Prostate gland (tissue), 2 donors: ENCODE measurements around the gene RIPOR3. TPM values are rescaled to one million over a fixed set of nuclear protein-coding genes. Genes with fewer than 3 reads are reported as not detected.

Experiments used
- DNase-seq: peaks from one replicate; pipeline ENCODE4 v3.0.0-alpha.2; 2019; ENCODE audit warnings: low spot score
- H3K27ac ChIP-seq, 2 donors: fragments of 200-600 bp; sonication (generic); 2 replicates each; pipeline ENCODE4 v1.5.1; 2017 to 2019
- H3K27me3 ChIP-seq: fragments of 200-600 bp; sonication (generic); replicated peaks from 2 replicates; pipeline ENCODE4 v1.5.1; 2019; ENCODE audit not compliant: insufficient read depth
- H3K36me3 ChIP-seq, 2 donors: fragments of 200-600 bp; sonication (generic); 1 replicate in 1 of 2; 2 replicates in 1 of 2; pipeline versions ENCODE4 v1.5.1 to v1.8.1; 2017 to 2019
- H3K4me1 ChIP-seq: fragments of 200-600 bp; sonication (generic); replicated peaks from 2 replicates; pipeline ENCODE4 v1.5.1; 2019
- H3K4me3 ChIP-seq, 2 donors: fragments of 200-600 bp; sonication (generic); 2 replicates each; pipeline ENCODE4 v1.5.1; 2017 to 2019
- H3K9me3 ChIP-seq: fragments of 200-600 bp; sonication (generic); 2 replicates; pipeline ENCODE4 v1.5.1; 2017
- POLR2A ChIP-seq: fragments of 450-650 bp; IDR thresholded peaks from one replicate; pipeline ENCODE4 v1.6.1; 2016; ENCODE audit warnings: antibody characterized with exemption, mild to moderate bottlenecking
- POLR2AphosphoS5 ChIP-seq: sonication (generic); formaldehyde crosslinking; IDR thresholded peaks from one replicate; pipeline ENCODE4 v1.6.1; 2017; ENCODE audit warnings: antibody characterized with exemption
- WGBS: methylation state at CpG from one replicate; pipeline ENCODE4 v1.1.5; 2018; 5-methylcytosine and 5-hydroxymethylcytosine counted together
- intact Hi-C: fragments of 100-400 bp; cut with DNase I; formaldehyde crosslinking; loops from one replicate; pipeline ENCODE4 v1.14.2; 2022
- total RNA-seq, 2 donors: library from RNA; depleted of rRNA; stranded (reverse); fragments of >200 nt; gene quantifications; one replicate each; pipeline ENCODE4 v1.1.0, GENCODE V29; 2016
- TF ChIP-seq, protein P1 (sequence below), 4 experiments: fragments of 200-600 bp in 2 of 4; fragments of 450-650 bp in 2 of 4; sonication (generic) in 2 of 4; IDR thresholded peaks; 1 replicate in 3 of 4; 2 replicates in 1 of 4; pipeline ENCODE4 v1.5.1; 2016 to 2019; ENCODE audit warnings: antibody characterized with exemption in 4 of 4, mild to moderate bottlenecking in 2 of 4, moderate library complexity in 2 of 4

Gene RIPOR3
- total RNA-seq, 2 donors from 2014 or later = 0.55 to 11.3 TPM

DNA sequence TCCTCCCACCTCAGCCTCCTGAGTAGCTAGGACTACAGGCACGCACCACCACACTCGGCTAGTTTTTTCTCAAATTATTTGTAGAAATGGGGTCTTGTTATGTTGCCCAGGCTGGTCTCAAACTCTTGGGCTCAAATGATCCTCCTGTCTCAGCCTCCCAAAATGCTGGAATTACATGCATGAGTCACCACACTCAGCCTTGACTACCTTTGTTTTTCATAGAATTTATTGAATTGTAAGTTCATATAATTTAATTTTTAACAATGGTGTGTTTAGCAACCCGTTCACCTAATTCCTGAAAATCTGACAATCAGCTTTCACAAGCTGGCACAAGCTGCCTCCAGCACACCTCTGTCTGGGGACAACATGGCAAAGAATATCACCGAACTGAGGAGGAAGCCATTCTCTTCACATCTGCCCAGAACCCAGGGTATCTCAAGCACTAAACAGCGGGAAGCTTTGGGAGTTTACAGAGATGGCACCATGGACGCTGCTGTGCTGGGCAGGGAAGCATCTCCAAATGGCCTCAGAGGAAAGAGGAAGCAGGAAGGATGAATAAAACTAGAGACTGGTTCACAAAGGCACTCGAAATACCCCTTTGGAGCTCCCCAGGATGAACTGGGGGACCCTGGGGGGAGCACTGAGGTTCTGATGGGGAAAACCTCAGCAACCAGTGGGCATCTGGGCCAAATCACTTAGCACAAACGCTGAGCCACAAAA lies 2.9 kb downstream of the RIPOR3 start:
- Histone ChIP-seq H3K4me3 (no peak overlapping the region), H3K27ac (no peak overlapping the region), H3K27me3 (no peaks in the 10 kb centered on the region), H3K36me3 (no peaks in the 10 kb centered on the region), H3K4me1 (no peaks in the 10 kb centered on the region), H3K9me3 (no peaks in the 10 kb centered on the region)
- intact Hi-C loops = no loop called here
- TF ChIP-seq POLR2AphosphoS5 = no peak
- TF ChIP-seq POLR2A = no peak
- TF ChIP-seq, protein P1, sequence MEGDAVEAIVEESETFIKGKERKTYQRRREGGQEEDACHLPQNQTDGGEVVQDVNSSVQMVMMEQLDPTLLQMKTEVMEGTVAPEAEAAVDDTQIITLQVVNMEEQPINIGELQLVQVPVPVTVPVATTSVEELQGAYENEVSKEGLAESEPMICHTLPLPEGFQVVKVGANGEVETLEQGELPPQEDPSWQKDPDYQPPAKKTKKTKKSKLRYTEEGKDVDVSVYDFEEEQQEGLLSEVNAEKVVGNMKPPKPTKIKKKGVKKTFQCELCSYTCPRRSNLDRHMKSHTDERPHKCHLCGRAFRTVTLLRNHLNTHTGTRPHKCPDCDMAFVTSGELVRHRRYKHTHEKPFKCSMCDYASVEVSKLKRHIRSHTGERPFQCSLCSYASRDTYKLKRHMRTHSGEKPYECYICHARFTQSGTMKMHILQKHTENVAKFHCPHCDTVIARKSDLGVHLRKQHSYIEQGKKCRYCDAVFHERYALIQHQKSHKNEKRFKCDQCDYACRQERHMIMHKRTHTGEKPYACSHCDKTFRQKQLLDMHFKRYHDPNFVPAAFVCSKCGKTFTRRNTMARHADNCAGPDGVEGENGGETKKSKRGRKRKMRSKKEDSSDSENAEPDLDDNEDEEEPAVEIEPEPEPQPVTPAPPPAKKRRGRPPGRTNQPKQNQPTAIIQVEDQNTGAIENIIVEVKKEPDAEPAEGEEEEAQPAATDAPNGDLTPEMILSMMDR (IDR thresholded peaks at IDR 0.05) = no peak
- no peak for DNase-seq
- 83% methylated on average over 8 of the region's 8 CpGs for WGBS

- no peak overlapping the region for H3K27ac ChIP-seq
- intact Hi-C loops = no loop called here
Observed at GRCh38 chr20:50686821-50687220, 4.5 kb downstream of the RIPOR3 start.

DNA sequence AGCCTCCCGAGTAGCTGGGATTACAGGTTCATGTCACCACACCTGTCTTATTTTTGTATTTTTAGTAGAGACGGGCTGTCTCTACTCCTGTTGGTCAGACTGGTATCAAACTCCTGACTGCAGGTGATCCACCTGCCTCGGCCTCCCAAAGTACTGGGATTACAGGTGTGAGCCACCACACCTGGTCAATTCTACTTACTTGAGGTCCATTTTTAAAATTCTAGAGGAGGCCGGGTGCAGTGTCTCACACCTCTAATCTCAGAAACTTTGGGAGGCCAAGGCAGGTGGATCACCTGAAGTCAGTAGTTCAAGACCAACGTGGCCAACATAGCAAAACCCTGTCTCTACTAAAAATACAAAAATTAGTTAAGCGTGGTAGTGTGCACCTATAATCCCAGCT lies 7.8 kb downstream of the RIPOR3 start:
- Histone ChIP-seq H3K27me3 (no peaks in the 10 kb centered on the region), H3K27ac (no peak overlapping the region), H3K36me3 (no peaks in the 10 kb centered on the region), H3K4me3 (no peak overlapping the region), H3K4me1 (no peaks in the 10 kb centered on the region), H3K9me3 (no peaks in the 10 kb centered on the region)
- intact Hi-C loops = no loop called here
- TF ChIP-seq POLR2AphosphoS5 = no peak
- no peak for TF ChIP-seq POLR2A
- TF ChIP-seq, protein P1 (IDR thresholded peaks at IDR 0.05) = no peak
- no peak for DNase-seq
- WGBS = 97% methylated on average over 6 of the region's 6 CpGs

More at GRCh38 chr20:50686821-50687220, 4.5 kb downstream of the RIPOR3 start:
- H3K27me3 ChIP-seq = no peaks in the 10 kb centered on the region
- 87% methylated on average over 10 of the region's 10 CpGs for WGBS
- H3K4me3 ChIP-seq = no peak overlapping the region
- no peaks in the 10 kb centered on the region for H3K4me1 ChIP-seq
- H3K36me3 ChIP-seq = no peaks in the 10 kb centered on the region
- H3K9me3 ChIP-seq = no peaks in the 10 kb centered on the region
- no peak for DNase-seq
- TF ChIP-seq POLR2AphosphoS5 (no peak), POLR2A (no peak)
- TF ChIP-seq, protein P1 (IDR thresholded peaks at IDR 0.05) = no peak

GRCh38 chr20:50682947-50683530 lies 8.3 kb downstream of the RIPOR3 start:
- Histone ChIP-seq H3K9me3 (no peaks in the 10 kb centered on the region), H3K4me1 (no peaks in the 10 kb centered on the region), H3K27ac (no peak overlapping the region), H3K4me3 (no peak overlapping the region), H3K36me3 (no peaks in the 10 kb centered on the region), H3K27me3 (no peaks in the 10 kb centered on the region)
- intact Hi-C loops = no loop called here
- 88% methylated on average over 8 of the region's 8 CpGs for WGBS
- DNase-seq = no peak
- TF ChIP-seq, protein P1 (IDR thresholded peaks at IDR 0.05) = no peak
- TF ChIP-seq POLR2AphosphoS5 (no peak), POLR2A (no peak)

DNA sequence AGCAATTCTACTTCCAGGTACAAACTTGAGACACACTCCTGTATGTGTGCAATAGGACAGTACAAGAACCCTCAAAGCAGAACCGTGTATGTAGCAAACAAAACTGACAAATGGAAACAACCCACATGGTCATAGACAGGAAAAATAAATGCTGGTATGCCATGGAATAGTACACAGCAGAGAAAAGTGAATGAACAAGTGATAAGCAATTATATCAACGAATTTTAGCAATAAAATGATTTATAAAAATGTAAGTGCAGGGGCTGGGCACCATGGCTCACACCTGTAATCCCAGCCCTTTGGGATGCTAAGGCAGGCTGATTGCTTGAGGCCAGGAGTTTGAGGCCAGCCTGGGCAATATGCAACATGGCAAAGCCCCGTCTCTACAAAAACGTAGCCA lies 9.3 kb downstream of the RIPOR3 start:
- 80% methylated on average over 4 of the region's 4 CpGs for WGBS
- intact Hi-C loops = no loop called here
- H3K36me3 ChIP-seq = no peaks in the 10 kb centered on the region
- H3K27ac ChIP-seq = no peak overlapping the region
- no peak overlapping the region for H3K4me3 ChIP-seq
- no peaks in the 10 kb centered on the region for H3K9me3 ChIP-seq
- no peak for TF ChIP-seq POLR2AphosphoS5
- TF ChIP-seq POLR2A = no peak
- TF ChIP-seq, protein P1 (IDR thresholded peaks at IDR 0.05) = no peak
- DNase-seq = no peak
- H3K27me3 ChIP-seq = no peaks in the 10 kb centered on the region
- H3K4me1 ChIP-seq = no peaks in the 10 kb centered on the region
